Coronary artery (tissue), 2 donors: ENCODE measurements around the gene FSTL4.
"Not testable (repeated sequence)": the region's sequence is repeated elsewhere in the genome, so short reads cannot be mapped to it uniquely, and the experiment has no call there.

Experiments
- DNase-seq: peaks from one replicate; pipeline ENCODE4 v3.0.0-alpha.2; 2017; ENCODE audit warnings: low spot score
- H3K27ac ChIP-seq, 2 donors: fragments of 200-600 bp; sonication (generic); one replicate each; pipeline ENCODE4 v1.5.1; 2016 to 2019
- H3K4me3 ChIP-seq: fragments of 200-600 bp; sonication (generic); 2 replicates; pipeline ENCODE4 v1.5.1; 2016; ENCODE audit warnings: mild to moderate bottlenecking, moderate library complexity
- CTCF ChIP-seq: fragments of 200-600 bp; sonication (generic); IDR thresholded peaks from one replicate; pipeline ENCODE4 v1.5.1; 2019; ENCODE audit warnings: antibody characterized with exemption

The FSTL4 gene

DNA sequence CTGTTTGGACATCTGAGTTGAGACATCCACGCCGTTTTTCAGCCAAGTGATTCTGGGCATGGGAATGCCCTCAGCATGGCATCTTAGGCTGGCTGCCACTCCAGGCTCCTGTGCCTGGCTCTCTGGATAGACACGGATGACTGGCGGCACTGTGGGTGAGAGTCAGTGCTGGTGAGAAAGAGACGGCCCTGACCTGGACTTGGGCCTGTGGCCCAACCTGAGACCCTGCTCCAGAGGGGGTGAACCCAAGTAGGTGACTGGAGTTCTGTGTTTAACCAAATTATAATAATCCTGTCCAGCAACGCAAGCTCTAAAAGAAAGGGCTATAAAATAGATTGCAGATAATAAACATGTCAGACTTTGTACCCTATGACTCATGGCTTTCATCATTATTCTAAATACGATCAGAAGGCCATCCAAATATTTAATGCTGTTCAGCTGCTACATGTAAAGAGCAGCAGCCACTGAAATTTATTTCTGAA, 386.6 kb downstream of the FSTL4 start:
- DNase-seq = peak; percentile 31
- H3K27ac ChIP-seq = no peak overlapping the region
- no peak overlapping the region for H3K4me3 ChIP-seq
- no peak for TF ChIP-seq CTCF

DNA sequence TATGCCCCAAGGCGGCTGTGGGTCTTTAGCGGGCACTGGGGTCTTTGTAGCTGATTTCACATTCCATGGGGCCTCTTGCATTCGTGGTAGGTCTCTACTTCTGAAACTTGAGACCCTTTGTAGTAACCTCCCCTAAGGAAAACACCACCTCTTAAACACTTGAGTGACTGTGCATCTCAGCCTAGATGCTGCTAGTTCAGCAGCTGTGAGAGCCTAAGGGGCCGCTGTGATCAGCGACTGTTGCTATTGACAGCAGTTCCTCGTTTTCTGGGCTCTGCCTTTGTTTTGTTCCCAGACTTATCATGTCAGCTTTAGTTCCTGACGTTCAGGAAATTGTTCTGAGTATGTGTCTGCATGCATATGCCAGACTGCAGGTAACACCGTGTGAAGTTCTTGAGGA, 389.4 kb downstream of the FSTL4 start:
- H3K4me3 ChIP-seq = no peak overlapping the region
- no peak for DNase-seq
- TF ChIP-seq CTCF = no peak
- H3K27ac ChIP-seq = no peak overlapping the region

- no peak overlapping the region for H3K4me3 ChIP-seq
- DNase-seq = peak; percentile 68
- no peak for TF ChIP-seq CTCF
- H3K27ac ChIP-seq = no peak overlapping the region
Measured at GRCh38 chr5:133222521-133222920, 389.8 kb downstream of the FSTL4 start.

DNA sequence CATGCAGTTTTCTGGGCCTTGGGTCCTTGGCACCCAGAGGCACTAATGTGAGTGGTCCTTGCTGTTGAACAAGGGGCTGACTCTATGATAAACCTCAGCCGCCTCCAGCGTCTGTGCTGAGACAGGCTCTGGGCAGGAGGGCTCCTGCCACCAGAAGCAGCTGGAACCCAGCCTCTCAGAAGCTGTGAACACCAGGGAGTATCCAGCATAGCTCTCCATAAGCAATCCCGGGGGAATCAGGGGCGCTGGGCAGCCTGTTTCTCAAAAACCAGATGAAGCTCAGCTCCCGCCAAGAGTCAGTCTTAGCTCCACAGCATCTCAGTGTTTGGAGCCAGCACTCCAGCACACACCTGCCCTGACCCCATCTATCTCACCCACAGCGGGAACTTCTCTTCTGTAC, 390.3 kb downstream of the FSTL4 start:
- peak; percentile 46 for DNase-seq
- Histone ChIP-seq H3K27ac (no peak overlapping the region), H3K4me3 (no peak overlapping the region)
- no peak for TF ChIP-seq CTCF

- Histone ChIP-seq H3K27ac (no peak overlapping the region), H3K4me3 (no peak overlapping the region)
- no peak for TF ChIP-seq CTCF
- peak; percentile 64 for DNase-seq
Measured at GRCh38 chr5:133220851-133221674, 391.3 kb downstream of the FSTL4 start.

- DNase-seq = no peak
- Histone ChIP-seq H3K27ac (no peak overlapping the region), H3K4me3 (no peak overlapping the region)
- no peak for TF ChIP-seq CTCF
Measured at GRCh38 chr5:133219296-133219695, 393.0 kb downstream of the FSTL4 start.

GRCh38 chr5:133216138-133216537, 396.2 kb downstream of the FSTL4 start:
- not testable (repeated sequence) for DNase-seq, H3K4me3 ChIP-seq

More at GRCh38 chr5:133216138-133216537, 396.2 kb downstream of the FSTL4 start:
- H3K27ac ChIP-seq = not testable (repeated sequence)
